ENCODE measurements around the gene INAVA.

INAVA gene, protein sequence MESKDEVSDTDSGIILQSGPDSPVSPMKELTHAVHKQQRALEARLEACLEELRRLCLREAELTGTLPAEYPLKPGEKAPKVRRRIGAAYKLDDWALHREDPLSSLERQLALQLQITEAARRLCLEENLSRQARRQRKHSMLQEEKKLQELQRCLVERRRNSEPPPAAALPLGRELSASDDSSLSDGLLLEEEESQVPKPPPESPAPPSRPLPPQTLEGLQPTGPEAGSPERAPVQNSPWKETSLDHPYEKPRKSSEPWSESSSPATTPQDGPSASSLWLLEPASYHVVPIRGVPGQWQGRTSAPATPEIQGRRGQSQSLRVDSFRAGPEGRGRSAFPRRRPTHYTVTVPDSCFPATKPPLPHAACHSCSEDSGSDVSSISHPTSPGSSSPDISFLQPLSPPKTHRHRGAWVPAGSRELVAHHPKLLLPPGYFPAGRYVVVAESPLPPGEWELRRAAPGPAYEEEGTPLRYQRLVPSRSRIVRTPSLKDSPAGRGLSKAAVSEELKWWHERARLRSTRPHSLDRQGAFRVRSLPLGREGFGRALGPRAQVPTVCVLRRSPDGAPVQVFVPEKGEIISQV

DNA sequence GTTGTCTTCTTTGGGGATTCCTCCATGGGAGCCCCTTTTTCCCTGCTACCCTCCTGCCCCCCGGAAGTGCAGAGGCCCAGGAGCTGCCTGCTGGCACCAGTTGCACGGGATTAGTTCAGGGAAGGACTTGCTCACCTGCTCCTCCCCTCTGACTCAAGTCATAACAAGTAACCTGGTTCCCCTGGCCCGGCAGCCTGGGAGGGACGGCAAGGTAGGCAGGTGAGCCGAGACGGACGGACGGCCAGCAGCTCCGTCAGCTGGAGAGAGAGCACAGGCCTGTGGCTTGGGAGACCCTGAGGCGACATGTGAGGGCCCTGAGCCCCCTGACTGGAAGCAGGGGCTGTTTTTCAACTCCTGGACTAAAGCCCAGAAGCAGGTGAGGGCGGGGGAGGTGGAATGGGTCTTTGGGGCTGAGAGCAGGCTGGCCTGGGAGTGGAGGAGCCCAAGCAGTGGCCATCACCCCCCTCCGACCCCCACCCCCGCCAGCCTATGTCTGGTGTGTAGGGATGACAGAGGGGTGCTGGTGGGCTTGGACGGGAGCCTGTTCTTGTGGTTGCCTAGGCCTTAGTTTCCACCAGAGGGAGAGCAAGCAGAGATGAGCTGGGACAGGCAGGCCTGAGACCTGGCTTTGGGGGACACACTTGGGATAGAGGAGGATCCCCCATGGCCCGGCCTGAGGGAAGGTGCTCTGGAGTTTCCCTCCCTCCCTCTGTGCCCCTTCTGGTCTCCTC, at the start of gene INAVA:
Gene INAVA (plus strand): TSS at position 189 of the 731 bp plus-strand sequence. CDS start 3,501 bp downstream, outside the sequence.
- DNase-seq (ENCODE audit: low read depth in 2 of 2): no peak

DNA sequence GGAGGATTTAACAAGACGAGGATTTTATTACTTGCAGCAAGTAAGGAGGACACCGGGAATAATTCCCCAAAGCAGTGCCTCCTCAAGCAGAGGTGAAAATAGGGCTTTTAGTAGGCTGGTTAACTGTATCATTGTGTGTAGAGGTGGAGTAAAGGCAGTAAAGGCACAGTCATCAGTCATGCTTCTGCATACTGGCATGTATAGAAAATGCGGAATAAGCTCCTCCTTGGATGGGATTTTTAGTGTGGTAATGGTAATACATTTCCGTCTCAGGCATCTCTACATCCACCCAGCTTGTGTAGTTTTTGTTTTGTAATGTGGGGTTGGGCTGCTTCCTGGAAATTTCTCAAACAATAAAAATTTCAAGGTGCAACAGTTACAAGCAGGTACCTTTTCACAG, 49.3 kb upstream of the INAVA start:
- no peak for DNase-seq (ENCODE audit: low read depth in 2 of 2)

DNA sequence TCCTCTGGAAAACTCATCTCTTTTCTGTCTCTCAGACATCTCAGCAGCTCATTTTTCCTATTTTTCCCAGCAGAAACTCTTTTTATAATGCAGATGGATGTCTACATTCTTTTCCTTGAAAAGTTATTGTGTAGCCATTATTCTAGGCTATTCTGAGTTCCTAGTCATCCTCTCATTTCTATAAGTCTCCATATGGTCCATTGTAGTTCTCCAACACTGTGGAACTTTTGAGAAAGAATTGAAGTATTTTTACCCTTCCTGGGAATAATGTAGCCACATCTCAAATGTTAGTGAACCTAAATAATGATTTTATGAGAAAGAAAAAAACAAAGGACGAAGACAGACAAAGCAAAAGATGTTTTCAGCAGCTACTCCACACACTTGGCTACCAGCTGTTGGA, 48.3 kb upstream of the INAVA start:
- DNase-seq (ENCODE audit: low read depth in 2 of 2): no peak

DNA sequence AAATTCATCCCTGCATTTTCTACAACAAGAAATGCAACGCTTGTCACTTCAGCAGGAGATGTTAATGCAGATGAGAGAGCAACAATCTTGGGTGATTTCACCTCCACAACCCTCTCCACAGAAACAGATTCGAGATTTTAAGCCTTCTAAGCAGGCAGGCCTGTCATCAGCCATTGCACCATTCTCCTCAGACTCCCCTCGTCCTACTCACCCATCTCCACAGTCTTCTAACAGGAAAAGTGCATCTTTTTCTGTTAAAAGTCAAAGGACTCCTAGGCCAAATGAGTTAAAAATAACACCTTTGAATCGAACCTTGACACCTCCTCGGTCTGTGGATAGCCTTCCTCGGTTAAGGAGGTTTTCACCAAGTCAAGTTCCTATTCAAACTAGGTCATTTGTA, 45.3 kb upstream of the INAVA start:
- DNase-seq (ENCODE audit: low read depth in 2 of 2): no peak

DNA sequence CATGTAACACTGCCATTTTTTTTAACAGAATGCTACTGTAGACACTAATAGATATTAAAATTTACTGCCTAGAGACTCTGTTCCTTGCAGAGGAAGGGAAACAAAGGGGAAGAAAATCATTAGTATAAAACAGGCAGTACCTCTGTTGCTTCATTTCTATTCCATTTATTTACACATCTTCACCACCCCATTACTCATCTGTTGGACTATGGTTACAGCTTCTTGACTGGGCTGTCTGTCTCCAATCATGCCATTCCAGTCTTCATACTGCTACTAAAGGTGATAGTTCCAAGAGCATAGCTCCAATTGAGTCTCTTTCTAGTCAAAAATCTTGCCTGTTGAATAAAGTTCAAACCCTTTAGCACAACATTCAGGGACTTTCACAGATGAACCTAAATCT, 44.1 kb upstream of the INAVA start:
- DNase-seq (ENCODE audit: low read depth in 2 of 2): no peak

DNA sequence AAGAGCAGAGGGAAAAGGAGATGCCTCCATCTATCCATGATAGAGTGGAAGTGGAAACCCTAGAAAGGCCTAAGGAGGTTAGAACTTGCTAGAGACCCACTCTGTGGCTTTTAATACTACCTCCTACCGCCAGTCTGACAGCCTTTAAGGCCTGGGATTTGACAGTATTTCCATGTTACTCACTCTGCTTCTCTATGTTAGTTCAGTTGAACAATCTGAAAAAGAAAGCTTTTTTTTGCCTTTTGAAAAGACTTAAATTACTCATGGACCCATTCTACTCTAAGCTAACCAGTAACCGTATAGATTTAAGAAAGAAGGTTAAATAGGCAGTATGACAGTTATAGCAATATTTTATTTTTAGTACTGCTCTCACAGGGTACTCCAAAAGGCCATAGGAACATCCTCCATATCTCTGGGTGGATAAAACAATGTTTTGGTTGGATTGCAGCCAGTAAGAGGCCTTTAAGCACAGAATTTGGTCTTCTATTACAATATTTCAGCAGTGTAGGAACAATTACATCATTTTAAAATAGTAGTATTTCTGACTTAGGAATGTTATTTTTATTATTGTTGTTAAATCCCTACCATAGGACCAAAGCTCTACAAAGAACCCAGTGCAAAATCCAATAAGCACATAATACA, 37.9 kb upstream of the INAVA start:
- no peak for DNase-seq (ENCODE audit: low read depth in 2 of 2)

DNA sequence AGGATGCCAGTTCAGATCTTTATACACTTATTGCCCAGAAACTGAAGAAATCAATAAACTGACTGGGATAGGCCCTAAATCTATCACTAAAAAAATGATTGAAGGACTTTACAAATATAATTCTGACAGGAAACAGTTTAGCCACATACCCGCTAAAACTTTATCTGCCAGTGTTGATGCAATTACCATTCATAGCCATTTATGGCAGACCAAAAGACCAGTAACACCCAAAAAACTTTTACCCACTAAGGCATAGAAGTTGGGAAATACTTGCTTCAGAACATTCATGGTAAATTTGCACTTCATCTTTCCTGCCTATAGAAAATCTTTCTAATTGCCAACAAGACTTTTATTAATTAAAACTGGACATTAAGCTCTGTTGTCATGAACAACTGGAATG, 36.9 kb upstream of the INAVA start:
- DNase-seq (ENCODE audit: low read depth in 2 of 2): no peak

DNA sequence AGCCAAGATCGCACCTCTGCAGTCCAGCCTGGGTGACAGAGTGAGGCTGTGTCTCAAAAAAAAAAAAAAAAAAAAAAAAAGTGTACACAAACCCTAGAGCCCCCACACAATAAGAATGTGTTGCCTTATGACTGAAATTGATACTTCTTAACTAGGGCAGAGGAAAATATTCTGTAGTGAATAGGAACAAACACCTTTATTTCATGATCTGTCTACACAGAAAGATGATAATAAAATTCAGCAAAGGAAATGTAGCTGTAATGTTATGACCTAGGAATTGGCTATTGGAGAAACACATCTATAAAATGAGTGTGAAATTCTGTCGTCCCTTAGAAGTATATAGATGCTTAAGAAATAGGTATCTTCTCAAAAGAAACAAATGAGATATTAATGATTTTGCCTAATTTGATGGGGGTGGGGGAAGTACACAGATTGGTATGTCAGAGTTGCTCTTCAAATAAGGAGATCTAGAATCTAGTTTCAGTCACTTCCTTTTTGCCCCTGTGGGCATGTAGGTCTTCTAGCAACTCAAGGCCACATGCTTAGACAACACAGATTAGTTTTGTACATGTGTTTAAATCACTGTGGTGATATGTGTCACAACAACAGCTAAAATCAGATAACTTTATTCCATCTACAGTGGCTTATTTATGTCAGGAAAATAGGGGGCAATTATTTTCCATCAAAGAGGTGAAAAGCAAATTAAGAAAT, 32.6 kb upstream of the INAVA start:
- no peak for DNase-seq (ENCODE audit: low read depth in 2 of 2)

DNA sequence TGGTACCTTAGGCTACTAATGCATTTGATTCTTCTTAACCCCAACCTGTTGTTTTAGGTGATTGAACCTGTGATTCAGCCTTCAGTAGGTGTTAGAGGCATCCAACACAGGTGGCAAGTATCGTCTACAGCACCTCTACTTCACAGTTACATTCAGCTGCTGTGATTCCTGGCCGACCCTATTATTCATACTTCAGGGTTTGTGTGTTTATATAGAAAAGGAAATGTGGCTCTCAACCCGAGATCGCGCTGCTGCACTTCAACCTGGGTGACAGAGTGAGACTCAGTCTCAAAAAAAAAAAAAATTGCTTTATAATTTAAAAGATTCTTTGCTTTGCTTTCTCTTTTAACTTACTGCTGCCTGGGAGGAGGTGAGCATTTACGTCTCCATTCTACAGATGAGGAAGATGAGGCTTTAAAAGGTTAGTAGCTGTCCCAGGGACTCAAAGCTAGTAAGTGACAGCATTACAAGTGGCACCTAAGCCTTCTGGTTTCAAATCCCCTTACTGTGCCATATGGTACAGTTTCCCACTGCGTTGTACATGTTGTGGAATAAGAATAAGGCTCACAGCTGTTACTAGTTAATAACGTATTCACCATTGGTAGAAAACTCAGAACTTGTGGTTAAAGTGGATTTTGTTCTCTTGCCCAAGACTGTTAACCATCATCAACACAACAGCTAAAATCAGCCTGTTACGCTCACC, 31.8 kb upstream of the INAVA start:
- no peak for DNase-seq (ENCODE audit: low read depth in 2 of 2)

DNA sequence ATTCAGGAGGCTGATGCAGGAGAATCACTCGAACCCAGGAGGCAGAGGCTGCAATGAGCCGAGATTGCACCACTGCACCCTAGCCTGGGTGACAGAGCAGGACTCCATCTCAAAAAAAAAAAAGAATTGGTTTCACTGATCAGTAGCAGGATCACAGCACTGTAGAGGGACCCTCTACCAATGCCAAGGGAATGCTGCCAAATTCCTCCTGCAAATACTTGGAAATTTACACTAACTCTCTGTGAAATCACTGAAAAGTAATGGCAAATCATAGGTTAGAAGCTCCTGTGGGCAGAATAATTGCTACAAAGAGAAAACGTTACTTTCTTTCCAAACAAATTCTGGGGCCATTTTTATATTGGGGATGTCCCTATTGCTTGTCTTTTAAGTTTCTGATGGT, 28.6 kb upstream of the INAVA start:
- DNase-seq (ENCODE audit: low read depth in 2 of 2): no peak

DNA sequence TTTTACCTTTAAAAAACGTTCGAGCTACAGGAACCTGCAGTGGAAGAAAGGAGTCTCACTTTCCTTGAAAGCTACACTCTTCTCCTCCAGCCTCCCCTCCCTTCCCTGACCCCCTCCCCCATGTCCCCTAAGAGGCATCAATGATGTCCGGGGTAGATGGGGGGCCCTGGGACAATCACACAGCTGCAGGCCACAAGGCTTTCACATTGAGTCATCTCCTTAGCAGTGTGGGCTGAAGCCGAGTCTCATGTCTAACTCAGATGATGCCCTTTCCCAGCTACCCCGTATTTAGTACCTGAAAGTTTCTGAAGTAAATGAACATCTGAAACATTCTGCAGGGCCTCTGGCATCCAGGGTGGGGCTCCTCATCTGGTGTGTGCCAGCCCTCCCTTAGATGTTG, 28.2 kb upstream of the INAVA start:
- peak in 1 of 2 experiments; percentile 67 for DNase-seq (ENCODE audit: low read depth in 2 of 2)

DNA sequence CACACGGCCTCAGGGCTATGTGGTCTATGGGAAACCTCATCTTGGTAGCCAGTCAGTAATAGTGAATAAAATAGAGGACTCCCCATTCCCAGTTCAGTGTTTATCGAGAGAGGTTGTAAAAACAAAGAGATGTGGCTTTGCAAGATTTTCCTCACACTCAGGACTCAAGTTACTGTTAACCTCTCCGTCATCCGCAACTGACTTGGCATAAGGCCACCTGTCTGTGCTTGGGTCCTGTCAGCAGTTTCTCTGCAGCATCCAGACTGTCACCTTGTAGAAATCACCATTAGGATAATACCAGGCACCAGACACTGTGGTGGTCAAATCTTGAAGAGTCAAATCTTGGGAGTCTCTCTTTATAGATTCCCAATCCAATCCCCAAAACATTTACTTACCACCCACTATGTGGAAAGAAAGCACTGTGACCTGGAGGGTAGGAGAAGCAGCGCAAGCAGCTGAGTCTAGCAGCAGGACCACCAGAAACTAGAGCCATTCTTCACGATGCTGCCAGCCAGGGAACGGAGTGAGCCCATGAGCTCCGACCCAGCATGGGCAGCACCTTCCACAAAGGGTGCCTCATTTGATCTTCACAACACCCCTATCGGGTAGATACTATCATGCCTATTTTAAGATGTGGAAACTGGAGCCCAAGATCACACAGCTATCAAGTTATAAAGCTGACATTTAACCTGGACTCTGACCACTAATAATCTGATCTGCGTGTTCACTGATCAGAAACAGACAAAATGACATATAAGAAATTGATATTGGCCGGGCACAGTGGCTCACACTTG, 27.5 kb upstream of the INAVA start:
- DNase-seq (ENCODE audit: low read depth in 2 of 2): no peak

DNA sequence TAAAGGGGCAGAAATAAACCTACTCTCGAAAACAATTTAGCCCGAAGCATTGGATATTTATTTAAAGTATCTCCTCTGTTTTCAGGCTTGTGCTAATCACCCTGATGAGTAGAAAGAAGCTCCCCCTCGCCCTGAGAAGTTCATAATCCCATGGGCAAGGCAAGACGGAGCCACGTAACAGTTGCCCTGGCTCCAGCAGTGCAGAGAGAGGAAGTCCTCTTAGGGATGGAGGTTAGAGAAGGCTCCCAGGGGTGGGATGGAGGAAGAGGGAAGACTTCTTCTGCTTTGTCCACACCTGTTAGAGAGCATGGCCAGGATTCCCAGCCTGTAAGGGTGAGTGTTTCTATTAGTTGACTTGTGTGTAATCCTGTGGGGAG, 25.3 kb upstream of the INAVA start:
- no peak for DNase-seq (ENCODE audit: low read depth in 2 of 2)

DNA sequence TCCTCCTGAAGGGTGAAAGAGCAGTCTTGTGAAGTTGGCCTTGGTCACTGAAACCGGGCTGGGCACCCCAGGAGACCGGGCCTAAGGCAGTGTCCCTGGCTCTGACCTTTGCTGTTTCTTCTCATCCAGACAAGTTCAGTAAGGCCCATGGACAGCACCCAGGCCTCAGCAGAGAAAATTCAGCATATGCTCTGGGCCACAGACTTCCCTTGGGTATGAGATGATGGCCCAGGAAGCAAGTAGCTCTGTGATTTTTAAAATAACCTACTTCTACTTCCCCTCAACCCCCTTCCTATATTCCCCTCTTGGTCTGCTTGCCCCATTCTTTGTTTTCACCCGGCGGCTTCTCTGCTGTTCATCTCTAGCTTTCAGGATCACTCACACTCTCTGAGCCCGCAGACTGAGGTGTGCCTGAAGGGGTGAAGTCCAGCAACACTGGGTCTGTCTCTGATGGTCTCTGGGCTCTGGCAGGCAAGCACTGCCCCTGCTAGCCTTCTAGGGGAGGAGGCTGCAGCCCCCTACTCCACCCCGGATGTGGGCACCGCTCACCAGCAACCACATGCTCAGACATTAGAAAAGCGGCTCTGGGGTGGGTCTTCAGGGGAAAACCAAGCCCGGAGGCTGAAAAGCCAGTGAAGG, 24.8 kb upstream of the INAVA start:
- no peak for DNase-seq (ENCODE audit: low read depth in 2 of 2)

DNA sequence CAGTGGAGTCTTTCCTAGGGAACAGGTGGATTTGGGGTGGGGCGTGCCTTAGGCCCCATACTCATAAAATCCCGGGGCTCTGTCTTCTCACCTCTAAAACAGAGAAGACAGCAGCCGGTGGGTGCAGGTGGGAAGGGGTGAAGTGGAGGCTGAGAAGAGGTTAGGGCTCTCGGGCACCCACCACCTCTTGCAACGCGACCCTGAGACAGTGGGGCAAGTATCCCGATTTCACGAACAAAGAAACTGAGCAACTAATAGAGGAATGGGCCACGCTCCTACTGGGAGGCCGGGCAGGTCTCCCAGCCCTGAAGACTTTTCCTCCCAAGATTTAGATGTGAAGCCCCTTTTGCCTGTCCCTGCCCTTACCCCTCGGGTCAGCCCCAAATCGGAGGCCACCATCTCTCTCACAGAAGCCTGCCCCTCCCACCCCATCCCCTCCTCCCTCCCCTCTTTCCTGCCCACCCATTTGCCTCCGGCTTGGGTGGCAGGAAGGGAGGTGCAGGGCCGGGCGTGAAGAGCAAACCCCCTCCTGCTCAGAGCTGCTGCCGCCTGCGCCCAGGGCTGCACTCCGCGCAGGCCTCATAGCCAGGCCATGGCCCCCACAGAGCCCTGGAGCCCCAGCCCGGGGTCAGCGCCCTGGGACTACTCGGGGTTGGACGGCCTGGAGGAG, 22.1 kb upstream of the INAVA start, which contains the start of gene GPR25:
Gene GPR25 (plus strand): TSS at position 536 of the 670 bp plus-strand sequence. CDS start 57 bp downstream, at position 593.
- DNase-seq (ENCODE audit: low read depth in 2 of 2): no peak

DNA sequence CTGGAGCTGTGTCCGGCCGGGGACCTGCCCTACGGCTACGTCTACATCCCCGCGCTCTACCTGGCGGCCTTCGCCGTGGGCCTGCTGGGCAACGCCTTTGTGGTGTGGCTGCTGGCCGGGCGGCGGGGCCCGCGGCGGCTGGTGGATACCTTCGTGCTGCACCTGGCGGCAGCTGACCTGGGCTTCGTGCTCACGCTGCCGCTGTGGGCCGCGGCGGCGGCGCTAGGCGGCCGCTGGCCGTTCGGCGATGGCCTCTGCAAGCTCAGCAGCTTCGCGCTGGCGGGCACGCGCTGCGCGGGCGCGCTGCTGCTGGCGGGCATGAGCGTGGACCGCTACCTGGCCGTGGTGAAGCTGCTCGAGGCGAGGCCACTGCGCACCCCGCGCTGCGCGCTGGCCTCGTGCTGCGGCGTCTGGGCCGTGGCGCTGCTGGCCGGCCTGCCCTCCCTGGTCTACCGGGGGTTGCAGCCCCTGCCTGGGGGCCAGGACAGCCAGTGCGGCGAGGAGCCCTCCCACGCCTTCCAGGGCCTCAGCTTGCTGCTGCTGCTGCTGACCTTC, 21.5 kb upstream of the INAVA start:
- DNase-seq (ENCODE audit: low read depth in 2 of 2): no peak

DNA sequence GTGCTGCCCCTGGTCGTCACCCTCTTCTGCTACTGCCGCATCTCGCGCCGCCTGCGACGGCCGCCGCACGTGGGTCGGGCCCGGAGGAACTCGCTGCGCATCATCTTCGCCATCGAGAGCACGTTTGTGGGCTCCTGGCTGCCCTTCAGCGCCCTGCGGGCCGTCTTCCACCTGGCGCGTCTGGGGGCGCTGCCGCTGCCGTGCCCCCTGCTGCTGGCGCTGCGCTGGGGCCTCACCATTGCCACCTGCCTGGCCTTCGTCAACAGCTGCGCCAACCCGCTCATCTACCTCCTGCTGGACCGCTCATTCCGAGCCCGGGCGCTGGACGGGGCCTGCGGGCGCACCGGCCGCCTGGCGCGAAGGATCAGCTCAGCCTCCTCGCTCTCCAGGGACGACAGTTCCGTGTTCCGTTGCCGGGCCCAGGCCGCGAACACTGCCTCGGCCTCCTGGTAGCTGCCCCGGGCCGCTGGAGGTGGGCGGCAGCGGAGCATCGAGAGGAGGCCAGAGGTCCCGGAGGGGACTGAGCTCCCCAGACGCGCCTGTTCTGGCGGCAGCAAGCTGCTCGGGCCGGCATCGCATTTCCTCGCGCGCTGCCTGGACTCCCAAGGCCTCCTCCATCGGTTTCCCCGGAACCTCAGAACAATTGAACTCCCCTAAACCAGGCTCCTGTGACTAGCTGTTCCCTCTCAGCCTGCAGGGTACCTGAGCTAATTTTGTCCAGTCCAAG, 20.9 kb upstream of the INAVA start:
- DNase-seq (ENCODE audit: low read depth in 2 of 2): no peak

DNA sequence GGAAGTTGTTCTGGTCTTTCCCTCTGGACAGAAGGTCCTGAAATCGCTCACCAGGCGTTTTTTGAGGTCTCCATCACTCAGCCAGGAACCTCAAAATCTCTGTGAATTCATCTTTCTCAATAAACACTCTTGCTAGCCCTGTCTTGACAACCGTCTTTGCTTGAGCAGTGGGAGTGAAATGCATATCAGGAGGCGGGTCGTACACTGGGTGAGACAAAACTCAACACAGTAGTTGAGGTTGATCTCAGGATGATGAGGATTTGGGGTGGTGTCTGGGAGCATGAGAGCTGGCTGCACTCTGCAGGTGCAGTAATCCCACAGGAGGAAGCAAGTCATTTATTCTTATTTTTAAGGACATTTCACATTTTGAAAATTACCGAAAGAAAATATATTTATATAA, 20.0 kb upstream of the INAVA start:
- DNase-seq (ENCODE audit: low read depth in 2 of 2): no peak

Data from stimulated activated CD4-positive, alpha-beta T cell treated with anti-CD3 and anti-CD28 coated beads, Interleukin-12 subunit alpha, Interleukin-12 subunit beta, amount 100 ng/mL, for 24 hours (primary cell).